Left forelimb (tissue), 1 donor: Measurements from ENCODE around the gene PCDHA11.
"Not testable (repeated sequence)": the region's sequence is repeated elsewhere in the genome, so short reads cannot be mapped to it uniquely, and the experiment has no call there.

Source experiments
- DNase-seq: peaks from one replicate; pipeline ENCODE4 v3.0.0-alpha.2; 2018; ENCODE audit warnings: low spot score

The PCDHA11 gene

GRCh38 chr5:140868721-140869554, at the start of gene PCDHA11:
Gene PCDHA11 (plus strand): TSS chr5:140868957. CDS start chr5:140869104, 147 bp downstream.
- DNase-seq: no peak

DNA sequence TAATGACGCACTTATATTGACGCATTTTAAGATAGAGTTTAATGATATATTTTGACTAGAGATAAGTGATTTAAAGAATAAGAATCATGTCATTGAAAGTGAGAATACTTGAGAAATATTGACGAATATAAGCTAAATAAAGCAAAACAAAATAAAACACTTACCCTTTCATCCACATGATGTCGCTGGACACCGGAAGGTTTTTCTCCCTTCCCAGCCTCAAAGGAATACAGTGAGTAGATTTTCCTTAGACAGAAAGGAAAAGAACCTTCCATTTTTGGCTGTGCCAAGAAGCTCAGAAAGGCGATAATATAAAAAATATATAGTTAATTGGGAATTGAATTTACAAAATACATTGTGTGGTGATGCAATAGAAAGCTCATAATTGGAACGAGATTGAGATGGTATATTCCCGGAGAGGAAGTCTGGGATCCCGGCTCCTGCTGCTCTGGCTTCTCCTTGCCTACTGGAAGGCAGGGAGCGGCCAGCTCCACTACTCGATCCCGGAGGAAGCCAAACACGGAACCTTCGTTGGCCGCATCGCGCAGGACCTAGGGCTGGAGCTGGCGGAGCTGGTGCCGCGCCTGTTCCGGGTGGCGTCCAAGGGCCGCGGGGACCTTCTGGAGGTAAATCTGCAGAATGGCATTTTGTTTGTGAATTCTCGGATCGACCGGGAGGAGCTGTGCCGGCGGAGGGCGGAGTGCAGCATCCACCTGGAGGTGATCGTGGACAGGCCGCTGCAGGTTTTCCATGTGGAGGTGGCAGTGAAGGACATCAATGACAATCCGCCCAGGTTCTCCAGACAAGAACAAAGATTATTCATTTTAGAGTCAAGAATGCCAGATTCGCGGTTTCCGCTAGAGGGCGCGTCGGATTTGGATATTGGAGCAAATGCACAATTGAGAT, 47.1 kb upstream of the PCDHA11 start, which contains the start of gene PCDHA5:
Gene PCDHA5 (plus strand): TSS at position 239 of the 906 bp plus-strand sequence.
- no peak for DNase-seq

DNA sequence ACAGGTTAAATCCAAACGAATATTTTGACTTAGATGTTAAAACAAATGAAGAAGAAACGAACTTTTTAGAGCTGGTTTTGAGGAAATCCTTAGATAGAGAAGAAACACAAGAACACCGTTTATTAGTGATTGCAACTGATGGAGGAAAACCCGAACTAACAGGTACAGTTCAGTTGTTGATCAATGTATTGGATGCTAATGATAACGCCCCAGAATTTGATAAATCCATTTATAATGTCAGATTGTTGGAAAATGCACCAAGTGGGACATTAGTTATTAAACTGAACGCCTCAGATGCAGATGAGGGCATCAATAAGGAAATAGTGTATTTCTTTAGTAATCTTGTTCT, 46.5 kb upstream of the PCDHA11 start:
- DNase-seq: no peak

GRCh38 chr5:140822969-140823368, 45.8 kb upstream of the PCDHA11 start:
- not testable (repeated sequence) for DNase-seq

DNA sequence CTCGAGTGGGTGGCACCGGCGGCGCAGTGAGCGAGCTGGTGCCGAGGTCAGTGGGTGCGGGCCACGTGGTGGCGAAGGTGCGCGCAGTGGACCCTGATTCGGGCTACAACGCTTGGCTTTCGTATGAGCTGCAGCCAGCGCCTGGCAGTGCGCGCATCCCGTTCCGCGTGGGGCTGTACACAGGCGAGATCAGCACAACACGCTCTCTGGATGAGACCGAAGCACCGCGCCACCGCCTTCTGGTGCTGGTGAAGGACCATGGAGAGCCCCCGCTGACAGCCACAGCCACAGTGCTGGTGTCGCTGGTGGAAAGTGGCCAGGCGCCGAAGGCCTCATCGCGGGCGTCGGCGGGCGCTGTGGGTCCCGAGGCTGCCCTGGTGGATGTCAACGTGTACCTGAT, 45.3 kb upstream of the PCDHA11 start:
- DNase-seq: no peak

DNA sequence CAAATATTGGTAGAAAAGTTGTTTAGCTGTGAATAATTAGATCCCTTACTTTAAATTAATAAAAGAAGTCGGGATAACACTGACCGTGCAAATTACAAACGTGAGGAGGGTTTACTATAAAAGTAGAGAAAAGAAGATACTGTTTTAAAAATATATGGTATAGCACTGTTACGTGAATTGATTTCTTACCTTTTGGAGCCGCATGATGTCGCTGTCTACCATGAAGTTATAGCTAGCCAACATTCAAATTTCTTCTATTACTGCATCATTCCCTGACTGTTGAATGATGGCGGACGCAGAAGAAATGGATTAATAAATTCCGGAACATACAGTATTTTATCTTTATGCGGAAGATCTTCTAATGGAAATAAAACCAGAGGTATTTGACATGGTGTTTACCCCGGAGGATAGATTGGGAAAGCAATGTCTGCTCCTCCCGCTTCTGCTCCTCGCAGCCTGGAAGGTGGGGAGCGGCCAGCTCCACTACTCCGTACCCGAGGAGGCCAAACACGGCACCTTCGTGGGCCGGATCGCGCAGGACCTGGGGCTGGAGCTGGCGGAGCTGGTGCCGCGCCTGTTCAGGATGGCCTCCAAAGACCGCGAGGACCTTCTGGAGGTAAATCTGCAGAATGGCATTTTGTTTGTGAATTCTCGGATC, 40.9 kb upstream of the PCDHA11 start, which contains the start of gene PCDHA6:
Gene PCDHA6 (plus strand): TSS at position 257 of the 658 bp plus-strand sequence. CDS start 132 bp downstream, at position 389.
- no peak for DNase-seq

GRCh38 chr5:140828362-140828737, 40.4 kb upstream of the PCDHA11 start:
- DNase-seq: no peak

DNA sequence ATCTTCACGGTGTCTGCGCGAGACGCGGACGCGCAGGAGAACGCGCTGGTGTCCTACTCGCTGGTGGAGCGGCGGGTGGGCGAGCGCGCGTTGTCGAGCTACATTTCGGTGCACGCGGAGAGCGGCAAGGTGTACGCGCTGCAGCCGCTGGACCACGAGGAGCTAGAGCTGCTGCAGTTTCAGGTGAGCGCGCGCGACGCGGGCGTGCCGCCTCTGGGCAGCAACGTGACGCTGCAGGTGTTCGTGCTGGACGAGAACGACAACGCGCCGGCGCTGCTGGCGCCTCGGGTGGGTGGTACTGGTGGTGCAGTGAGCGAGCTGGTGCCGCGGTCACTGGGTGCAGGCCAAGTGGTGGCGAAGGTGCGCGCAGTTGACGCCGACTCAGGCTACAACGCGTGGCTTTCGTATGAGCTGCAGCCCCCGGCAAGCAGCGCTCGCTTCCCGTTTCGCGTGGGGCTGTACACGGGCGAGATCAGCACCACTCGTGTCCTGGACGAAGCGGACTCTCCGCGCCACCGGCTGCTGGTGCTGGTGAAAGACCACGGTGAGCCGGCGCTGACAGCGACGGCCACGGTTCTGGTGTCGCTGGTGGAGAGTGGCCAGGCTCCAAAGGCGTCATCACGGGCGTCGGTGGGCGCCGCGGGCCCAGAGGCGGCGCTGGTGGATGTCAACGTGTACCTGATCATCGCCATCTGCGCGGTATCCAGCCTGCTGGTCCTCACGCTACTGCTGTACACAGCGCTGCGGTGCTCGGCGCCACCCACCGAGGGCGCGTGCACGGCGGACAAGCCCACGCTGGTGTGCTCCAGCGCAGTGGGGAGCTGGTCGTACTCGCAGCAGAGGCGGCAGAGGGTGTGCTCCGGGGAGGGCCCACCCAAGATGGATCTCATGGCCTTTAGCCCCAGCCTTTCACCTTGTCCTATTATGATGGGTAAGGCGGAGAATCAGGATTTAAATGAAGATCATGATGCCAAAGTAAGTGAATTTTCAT, 39.0 kb upstream of the PCDHA11 start:
- DNase-seq: not testable (repeated sequence)

DNA sequence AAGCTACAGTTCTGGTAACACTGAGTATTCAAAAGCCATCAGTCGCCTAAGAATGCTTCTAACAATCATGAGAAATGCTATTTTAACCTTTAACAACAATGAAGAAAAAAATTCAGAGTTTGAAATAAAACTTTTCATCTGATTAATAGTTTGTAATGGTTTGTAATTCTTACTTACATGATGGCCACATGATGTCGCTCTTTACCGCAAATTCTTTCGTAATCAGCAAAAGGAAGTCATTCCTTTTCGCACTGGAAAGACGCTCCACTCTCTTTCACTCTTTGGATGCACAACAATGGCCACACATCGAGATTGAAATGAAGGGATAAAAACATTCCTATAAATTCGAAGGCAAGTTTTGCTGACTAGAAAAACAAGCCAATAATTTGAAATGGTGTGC, 34.8 kb upstream of the PCDHA11 start, which contains the start of gene PCDHA7:
Gene PCDHA7 (plus strand): TSS at position 277 of the 400 bp plus-strand sequence. CDS start 115 bp downstream, at position 392.
- DNase-seq: no peak

- not testable (repeated sequence) for DNase-seq
Observed at GRCh38 chr5:140834439-140835008, 34.2 kb upstream of the PCDHA11 start.

DNA sequence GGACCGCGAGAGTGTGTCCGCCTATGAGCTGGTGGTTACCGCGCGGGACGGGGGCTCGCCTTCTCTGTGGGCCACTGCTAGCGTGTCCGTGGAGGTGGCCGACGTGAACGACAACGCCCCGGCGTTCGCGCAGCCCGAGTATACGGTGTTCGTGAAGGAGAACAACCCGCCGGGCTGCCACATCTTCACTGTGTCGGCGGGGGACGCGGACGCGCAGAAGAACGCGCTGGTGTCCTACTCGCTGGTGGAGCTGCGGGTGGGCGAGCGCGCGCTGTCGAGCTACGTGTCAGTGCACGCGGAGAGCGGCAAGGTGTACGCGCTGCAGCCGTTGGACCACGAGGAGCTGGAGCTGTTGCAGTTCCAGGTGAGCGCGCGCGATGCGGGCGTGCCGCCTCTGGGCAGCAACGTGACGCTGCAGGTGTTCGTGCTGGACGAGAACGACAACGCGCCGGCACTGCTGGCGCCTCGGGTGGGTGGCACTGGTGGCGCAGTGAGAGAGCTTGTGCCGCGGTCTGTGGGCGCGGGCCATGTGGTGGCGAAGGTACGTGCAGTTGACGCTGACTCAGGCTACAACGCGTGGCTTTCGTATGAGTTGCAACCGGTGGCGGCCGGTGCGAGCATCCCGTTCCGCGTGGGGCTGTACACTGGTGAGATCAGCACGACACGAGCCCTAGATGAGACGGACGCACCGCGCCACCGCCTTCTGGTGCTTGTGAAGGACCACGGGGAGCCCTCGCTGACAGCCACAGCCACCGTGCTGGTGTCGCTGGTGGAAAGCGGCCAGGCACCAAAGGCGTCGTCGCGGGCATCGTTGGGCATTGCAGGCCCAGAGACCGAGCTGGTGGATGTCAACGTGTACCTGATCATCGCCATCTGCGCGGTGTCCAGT, 32.9 kb upstream of the PCDHA11 start:
- DNase-seq: no peak

DNA sequence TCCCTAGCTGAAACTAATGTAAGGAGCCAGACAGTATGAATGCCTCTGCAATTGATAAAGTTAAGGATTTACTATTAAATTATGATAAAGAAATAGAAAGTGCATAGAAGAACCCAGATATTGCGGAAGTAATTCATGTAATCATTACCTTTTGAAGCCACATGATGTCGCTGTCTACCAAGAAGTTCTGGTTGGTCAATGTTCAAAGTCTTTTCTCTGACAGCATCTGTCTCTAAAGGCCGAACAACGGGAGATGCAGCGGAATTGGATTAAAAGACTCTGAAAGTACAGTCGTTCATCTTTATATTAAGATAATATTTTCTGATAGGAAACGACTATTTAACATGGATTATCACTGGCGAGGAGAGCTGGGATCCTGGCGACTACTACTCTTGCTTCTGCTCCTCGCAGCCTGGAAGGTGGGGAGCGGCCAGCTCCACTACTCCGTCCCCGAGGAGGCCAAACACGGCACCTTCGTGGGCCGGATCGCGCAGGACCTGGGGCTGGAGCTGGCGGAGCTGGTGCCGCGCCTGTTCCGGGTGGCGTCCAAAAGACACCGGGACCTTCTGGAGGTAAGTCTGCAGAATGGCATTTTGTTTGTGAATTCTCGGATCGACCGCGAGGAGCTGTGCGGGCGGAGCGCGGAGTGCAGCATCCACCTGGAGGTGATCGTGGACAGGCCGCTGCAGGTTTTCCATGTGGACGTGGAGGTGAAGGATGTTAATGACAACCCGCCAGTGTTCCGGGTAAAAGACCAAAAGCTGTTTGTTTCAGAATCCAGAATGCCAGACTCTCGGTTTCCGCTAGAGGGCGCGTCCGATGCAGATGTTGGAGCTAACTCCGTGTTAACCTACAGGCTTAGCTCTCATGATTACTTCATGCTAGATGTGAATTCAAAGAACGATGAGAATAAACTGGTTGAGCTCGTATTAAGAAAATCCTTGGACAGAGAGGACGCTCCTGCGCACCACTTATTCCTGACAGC, 27.5 kb upstream of the PCDHA11 start, which contains the start of gene PCDHA8:
Gene PCDHA8 (plus strand): TSS at position 210 of the 985 bp plus-strand sequence. CDS start 135 bp downstream, at position 345.
- DNase-seq: no peak

DNA sequence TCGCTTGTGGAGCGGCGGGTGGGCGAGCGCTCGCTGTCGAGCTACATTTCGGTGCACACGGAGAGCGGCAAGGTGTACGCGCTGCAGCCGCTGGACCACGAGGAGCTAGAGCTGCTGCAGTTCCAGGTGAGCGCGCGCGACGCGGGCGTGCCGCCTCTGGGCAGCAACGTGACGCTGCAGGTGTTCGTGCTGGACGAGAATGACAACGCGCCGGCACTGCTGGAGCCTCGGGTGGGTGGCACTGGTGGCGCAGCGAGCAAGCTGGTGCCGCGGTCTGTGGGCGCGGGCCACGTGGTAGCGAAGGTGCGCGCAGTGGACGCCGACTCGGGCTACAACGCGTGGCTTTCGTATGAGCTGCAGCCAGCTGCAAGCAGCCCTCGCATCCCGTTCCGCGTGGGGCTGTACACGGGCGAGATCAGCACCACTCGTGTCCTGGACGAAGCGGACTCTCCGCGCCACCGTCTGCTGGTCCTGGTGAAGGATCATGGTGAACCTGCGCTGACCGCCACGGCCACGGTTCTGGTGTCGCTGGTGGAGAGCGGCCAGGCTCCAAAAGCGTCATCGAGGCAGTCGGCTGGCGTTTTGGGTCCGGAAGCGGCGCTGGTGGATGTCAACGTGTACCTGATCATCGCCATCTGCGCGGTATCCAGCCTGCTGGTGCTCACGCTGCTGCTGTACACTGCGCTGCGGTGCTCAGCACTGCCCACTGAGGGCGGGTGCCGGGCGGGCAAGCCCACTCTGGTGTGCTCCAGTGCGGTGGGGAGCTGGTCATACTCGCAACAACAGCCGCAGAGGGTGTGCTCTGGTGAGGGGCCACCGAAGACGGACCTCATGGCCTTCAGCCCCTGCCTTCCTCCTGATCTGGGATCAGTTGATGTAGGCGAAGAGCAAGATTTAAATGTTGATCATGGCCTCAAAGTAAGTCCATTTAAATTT, 25.7 kb upstream of the PCDHA11 start:
- DNase-seq: no peak

DNA sequence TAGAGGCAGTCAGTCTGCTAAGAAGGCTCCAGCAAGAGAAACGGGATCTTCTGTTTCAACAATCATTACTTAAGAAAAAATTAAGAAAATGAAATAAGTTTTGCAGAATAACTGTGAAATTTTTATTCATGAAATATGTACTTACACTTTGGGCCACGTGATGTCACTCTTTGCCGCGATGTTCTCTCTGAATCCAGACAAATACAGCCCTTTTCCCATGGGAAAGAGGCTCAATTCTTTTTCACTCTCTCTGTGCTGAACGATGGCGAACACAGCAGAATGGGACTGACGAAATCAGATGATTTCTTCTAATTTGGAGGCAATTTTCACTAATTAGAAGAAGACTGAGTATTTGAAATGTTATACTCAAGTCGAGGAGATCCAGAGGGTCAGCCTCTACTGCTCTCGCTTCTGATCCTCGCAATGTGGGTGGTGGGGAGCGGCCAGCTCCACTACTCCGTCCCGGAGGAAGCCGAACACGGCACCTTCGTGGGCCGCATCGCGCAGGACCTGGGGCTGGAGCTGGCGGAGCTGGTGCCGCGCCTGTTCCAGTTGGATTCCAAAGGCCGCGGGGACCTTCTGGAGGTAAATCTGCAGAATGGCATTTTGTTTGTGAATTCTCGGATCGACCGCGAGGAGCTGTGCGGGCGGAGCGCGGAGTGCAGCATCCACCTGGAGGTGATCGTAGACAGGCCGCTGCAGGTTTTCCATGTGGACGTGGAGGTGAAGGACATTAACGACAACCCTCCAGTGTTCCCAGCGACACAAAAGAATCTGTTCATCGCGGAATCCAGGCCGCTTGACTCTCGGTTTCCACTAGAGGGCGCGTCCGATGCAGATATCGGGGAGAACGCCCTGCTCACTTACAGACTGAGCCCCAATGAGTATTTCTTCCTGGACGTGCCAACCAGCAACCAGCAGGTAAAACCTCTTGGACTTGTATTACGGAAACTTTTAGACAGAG, 20.3 kb upstream of the PCDHA11 start, which contains the start of gene PCDHA9:
Gene PCDHA9 (plus strand): TSS at position 244 of the 964 bp plus-strand sequence. CDS start 114 bp downstream, at position 358.
- not testable (repeated sequence) for DNase-seq
